Common myeloid progenitor, CD34-positive (primary cell): Measurements from ENCODE around the gene RACGAP1.

ENCODE experiments used
- CTCF ChIA-PET: fragments of 350-600 bp; sonication (Branson Sonifier 250); formaldehyde crosslinking; loops from one replicate; lab custom pipeline; 2021; ENCODE audit warnings: antibody characterized with exemption; lab: Charles Lee
- POLR2A ChIA-PET: fragments of 350-600 bp; sonication (Branson Sonifier 250); formaldehyde crosslinking; loops from one replicate; lab custom pipeline; 2021; ENCODE audit warnings: antibody characterized with exemption; lab: Charles Lee
- DNase-seq, 3 donors: peaks; one replicate each; pipeline versions ENCODE4 v3.0.0 to v3.0.0-alpha.2; 2013
- H3K27ac ChIP-seq, 2 experiments: 1 replicate in 1 of 2; 2 replicates in 1 of 2; pipeline ENCODE4 v1.7.0; 2013; ENCODE audit warnings: inconsistent platforms in 2 of 2, low read length in 2 of 2, mild to moderate bottlenecking in 2 of 2, low read depth in 1 of 2, moderate library complexity in 1 of 2; ENCODE audit not compliant: severe bottlenecking in 2 of 2, insufficient read depth in 1 of 2, poor library complexity in 1 of 2
- H3K27me3 ChIP-seq, 5 experiments: replicated peaks in 2 of 5; 1 replicate in 3 of 5; 2 replicates in 2 of 5; pipeline versions ENCODE4 v1.6.1 to v1.7.0; 2013; ENCODE audit warnings: low read length in 4 of 5, mild to moderate bottlenecking in 2 of 5, moderate library complexity in 2 of 5, inconsistent platforms in 1 of 5; ENCODE audit not compliant: insufficient read depth in 5 of 5, control insufficient read depth in 4 of 5
- H3K36me3 ChIP-seq, 4 experiments: 1 replicate in 2 of 4; 2 replicates in 2 of 4; pipeline versions ENCODE4 v1.6.1 to v1.7.0; 2013; ENCODE audit warnings: low read length in 3 of 4, control low read depth in 1 of 4, mild to moderate bottlenecking in 1 of 4; ENCODE audit not compliant: control insufficient read depth in 4 of 4, insufficient read depth in 4 of 4
- H3K4me1 ChIP-seq, 4 experiments: 1 replicate in 3 of 4; 2 replicates in 1 of 4; pipeline versions ENCODE4 v1.6.1 to v1.7.1; 2013; ENCODE audit warnings: low read length in 3 of 4, mild to moderate bottlenecking in 3 of 4, control low read depth in 1 of 4, inconsistent platforms in 1 of 4, moderate library complexity in 1 of 4; ENCODE audit not compliant: control insufficient read depth in 4 of 4, insufficient read depth in 4 of 4; ENCODE audit errors: control extremely low read depth in 1 of 4
- H3K4me3 ChIP-seq, 7 experiments: 1 replicate in 4 of 7; 2 replicates in 3 of 7; pipeline versions ENCODE4 v1.5.1 to v1.7.0; 2013; ENCODE audit warnings: mild to moderate bottlenecking in 7 of 7, low read length in 6 of 7, moderate library complexity in 6 of 7, inconsistent platforms in 2 of 7, low read depth in 2 of 7, control low read depth in 1 of 7; ENCODE audit not compliant: insufficient read depth in 4 of 7, control insufficient read depth in 1 of 7; ENCODE audit errors: extremely low read depth in 1 of 7
- H3K9me3 ChIP-seq, 5 experiments: 1 replicate in 4 of 5; 2 replicates in 1 of 5; pipeline versions ENCODE4 v1.6.1 to v1.7.1; 2013; ENCODE audit warnings: low read length in 4 of 5, mild to moderate bottlenecking in 2 of 5, inconsistent platforms in 1 of 5, low read depth in 1 of 5, moderate library complexity in 1 of 5; ENCODE audit not compliant: control insufficient read depth in 4 of 5, insufficient read depth in 2 of 5; ENCODE audit errors: control extremely low read depth in 1 of 5
- WGBS: methylation state at CpG from one replicate; pipeline ENCODE4 v1.1.5; 2013; ENCODE audit not compliant: insufficient coverage; 5-methylcytosine and 5-hydroxymethylcytosine counted together

Gene RACGAP1

DNA sequence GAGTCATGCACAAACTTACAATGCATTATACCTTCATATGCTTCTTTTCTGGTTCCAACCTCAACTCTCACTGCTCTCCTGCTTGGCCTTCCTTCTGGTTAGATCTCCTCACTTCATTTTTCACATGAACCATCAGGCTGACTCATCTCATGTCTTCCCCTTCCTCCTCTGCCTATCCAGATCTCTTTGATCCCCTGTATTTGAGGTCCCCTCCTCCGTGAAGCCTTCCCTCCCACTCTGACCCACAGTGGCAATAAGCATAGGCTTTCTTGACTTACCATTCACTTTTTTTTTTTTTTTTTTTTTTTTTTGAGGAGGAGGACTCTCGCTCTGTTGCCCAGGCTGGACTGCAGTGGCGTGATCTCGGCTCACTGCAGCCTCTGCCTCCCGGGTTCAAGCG, 17.4 kb upstream of the RACGAP1 start:
- CTCF ChIA-PET = interaction anchor here (1.0 to 17.7 kb wide), 5 partner anchors 9 to 50 kb away, joined by 3 to 269 read pairs (median 3); partner anchors contain the start of gene ASIC1
- DNase-seq = no peak
- WGBS = 100% methylated on average over 4 of the region's 6 CpGs
- Histone ChIP-seq H3K36me3 (no peaks in the 10 kb centered on the region), H3K9me3 (no peaks in the 10 kb centered on the region), H3K4me1 (peaks cover 0 to 4% (median 1%) of the 10 kb centered on the region in 4 experiments), H3K27ac (no peak overlapping the region), H3K4me3 (no peak overlapping the region), H3K27me3 (peaks cover 0 to 9% (median 0%) of the 10 kb centered on the region in 5 experiments)
- POLR2A ChIA-PET = no interaction called here

DNA sequence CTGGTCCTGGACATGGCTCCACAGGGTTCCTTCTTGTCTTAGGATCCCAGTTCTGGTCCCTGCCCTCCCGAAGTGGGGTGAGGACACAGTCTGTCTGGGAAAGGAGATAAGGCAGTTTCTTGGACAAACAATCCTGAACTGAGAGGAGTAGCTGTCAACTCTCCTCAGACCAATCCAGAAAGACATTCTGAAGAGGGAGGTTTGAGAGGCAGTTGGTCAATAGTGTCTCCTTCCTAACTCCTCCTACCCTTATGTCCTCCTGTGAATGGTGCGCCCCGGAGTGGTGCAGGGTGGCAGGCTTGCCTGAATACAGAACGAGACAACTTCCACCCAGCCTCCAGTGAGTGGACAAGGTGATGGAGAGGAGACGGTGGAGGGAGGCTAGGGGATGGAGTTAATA, 16.7 kb upstream of the RACGAP1 start:
- CTCF ChIA-PET = interaction anchor here (1.1 to 17.7 kb wide), 7 partner anchors 8 to 74 kb away, joined by 3 to 269 read pairs (median 44); partner anchors contain the start of gene ASIC1
- whole genome bisulfite sequencing = 100% methylated on average over 2 of the region's 5 CpGs
- peaks cover 0 to 4% (median under 1%) of the 10 kb centered on the region in 4 experiments for H3K4me1 ChIP-seq
- no peak overlapping the region for H3K27ac ChIP-seq
- POLR2A ChIA-PET = no interaction called here
- peaks cover 0 to 5% (median 0%) of the 10 kb centered on the region in 5 experiments for H3K27me3 ChIP-seq
- H3K4me3 ChIP-seq = no peak overlapping the region
- no peak for DNase-seq
- no peaks in the 10 kb centered on the region for H3K36me3 ChIP-seq
- H3K9me3 ChIP-seq = no peaks in the 10 kb centered on the region

DNA sequence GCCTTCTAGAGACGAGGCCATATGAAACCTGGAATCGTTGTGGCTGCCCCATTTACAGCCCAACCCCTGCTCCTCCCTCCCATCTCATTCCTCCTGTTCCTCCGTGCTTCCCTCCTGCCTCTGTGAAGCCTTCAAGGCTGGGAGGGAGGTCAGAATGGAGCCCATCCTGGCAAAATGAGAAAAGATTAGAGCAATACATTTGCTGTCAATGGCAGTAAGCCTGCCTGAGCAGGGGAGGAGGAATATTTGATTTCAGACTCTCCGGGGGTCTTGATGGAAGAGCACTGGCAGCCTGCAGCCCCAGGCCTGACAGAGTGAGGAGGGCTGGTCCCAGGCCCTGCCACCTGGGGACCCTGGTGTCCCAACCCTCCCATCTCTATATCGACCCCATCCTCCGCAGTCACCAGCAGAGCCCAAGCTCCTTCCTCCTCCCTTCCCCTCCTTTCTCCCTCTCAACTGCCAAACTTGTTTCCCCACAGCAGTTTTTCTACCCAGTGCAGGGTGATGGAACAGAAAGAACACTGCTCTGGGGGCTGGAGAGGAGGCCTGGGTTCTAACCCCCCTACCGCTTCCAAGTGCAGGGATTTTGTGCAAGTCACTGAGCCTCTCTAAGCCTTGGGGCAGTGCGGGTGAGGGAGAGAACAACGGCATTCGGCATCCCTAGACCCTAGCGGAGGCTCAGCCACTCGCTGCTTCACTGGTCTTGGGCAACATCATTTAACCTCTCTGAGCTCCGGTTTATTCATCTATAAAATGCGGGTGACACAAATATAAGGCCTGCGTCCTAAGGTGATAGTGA, 16.0 kb upstream of the RACGAP1 start:
- ChIA-PET POLR2A (no interaction called here), CTCF (interaction anchor here (1.1 to 17.7 kb wide), 6 partner anchors 9 to 73 kb away, joined by 3 to 269 read pairs (median 72); partner anchors contain the start of gene ASIC1)
- 96% methylated on average over 13 of the region's 15 CpGs for WGBS
- peaks cover 0 to 5% (median 0%) of the 10 kb centered on the region in 5 experiments for H3K27me3 ChIP-seq
- H3K36me3 ChIP-seq = no peaks in the 10 kb centered on the region
- peaks cover 0 to 4% (median 0%) of the 10 kb centered on the region in 4 experiments for H3K4me1 ChIP-seq
- H3K9me3 ChIP-seq = no peaks in the 10 kb centered on the region
- no peak overlapping the region for H3K4me3 ChIP-seq
- no peak for DNase-seq
- no peak overlapping the region for H3K27ac ChIP-seq

DNA sequence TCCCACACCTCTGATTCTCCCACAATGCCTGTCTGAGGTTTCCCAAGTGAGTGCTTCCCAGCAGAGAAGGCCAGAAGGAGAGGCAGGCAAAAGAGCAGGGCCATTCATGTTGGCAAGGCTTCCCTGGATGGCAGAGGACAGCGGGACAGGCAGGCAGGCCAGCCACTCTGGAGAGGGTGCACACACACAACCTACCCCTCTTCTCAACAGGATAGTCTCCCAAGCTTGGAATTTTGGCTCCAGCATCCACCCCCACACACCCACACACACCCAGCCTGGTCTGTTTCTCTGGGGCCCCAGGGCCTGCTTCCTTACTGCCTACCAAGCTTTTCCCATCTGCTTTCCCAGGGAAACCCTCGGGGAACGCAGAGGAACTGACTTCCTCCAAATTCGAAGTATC, 15.4 kb upstream of the RACGAP1 start:
- CTCF ChIA-PET = interaction anchor here (1.1 to 17.7 kb wide), 10 partner anchors 10 to 167 kb away, joined by 3 to 269 read pairs (median 14); partner anchors contain the start of genes ASIC1 and RACGAP1
- H3K4me1 ChIP-seq = peaks cover 0 to 4% (median 0%) of the 10 kb centered on the region in 4 experiments
- H3K4me3 ChIP-seq = no peak overlapping the region
- peaks cover 0 to 5% (median 0%) of the 10 kb centered on the region in 5 experiments for H3K27me3 ChIP-seq
- 95% methylated on average over 3 of the region's 4 CpGs for WGBS
- no peak for DNase-seq
- no peak overlapping the region for H3K27ac ChIP-seq
- no peaks in the 10 kb centered on the region for H3K36me3 ChIP-seq
- no peaks in the 10 kb centered on the region for H3K9me3 ChIP-seq
- POLR2A ChIA-PET = no interaction called here

DNA sequence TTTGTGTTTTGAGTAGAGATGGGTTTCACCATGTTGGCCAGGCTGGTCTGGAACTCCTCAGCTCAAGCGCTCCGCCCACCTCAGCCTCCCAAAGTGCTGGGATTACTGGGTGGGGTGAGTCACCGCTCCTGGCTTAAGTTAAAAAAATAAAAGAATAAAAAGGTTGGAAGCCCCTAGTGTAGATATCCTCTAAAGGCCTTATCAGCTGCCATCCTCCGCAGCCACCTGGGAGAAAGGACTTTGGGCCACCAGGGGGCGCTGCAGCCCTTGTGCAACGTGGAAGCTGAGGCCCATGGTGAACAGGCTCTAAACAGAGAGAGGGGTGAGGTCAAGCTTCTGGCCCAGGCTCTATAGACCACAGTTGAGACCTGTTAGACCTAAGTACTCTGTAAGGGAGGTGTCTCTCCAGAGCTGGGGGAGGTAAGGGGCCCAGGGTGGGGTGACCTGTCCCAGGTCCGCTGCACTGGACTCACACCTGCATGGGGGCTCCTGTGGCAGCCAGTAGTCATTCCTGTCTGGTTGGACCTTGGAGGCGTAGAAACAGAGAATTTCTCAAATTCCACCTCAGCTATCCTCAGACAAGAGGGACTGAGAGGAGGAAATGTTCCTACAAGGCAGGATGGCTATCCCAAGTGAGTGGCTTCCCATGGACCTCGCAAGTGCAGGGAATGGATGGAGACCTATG, 14.0 kb upstream of the RACGAP1 start:
- CTCF ChIA-PET = interaction anchor here (0.7 to 17.7 kb wide), 24 partner anchors 8 to 171 kb away, joined by 3 to 269 read pairs (median 6); partner anchors contain the start of genes ASIC1 and RACGAP1
- 40% methylated on average over 5 of the region's 9 CpGs for WGBS
- peaks cover 0 to 5% (median 0%) of the 10 kb centered on the region in 5 experiments for H3K27me3 ChIP-seq
- H3K27ac ChIP-seq = no peak overlapping the region
- POLR2A ChIA-PET = no interaction called here
- H3K4me3 ChIP-seq = no peak overlapping the region
- peak; percentile 80 to 87 (median 82) for DNase-seq
- peaks cover 0 to 7% (median 0%) of the 10 kb centered on the region in 4 experiments for H3K4me1 ChIP-seq
- no peaks in the 10 kb centered on the region for H3K9me3 ChIP-seq
- no peaks in the 10 kb centered on the region for H3K36me3 ChIP-seq

DNA sequence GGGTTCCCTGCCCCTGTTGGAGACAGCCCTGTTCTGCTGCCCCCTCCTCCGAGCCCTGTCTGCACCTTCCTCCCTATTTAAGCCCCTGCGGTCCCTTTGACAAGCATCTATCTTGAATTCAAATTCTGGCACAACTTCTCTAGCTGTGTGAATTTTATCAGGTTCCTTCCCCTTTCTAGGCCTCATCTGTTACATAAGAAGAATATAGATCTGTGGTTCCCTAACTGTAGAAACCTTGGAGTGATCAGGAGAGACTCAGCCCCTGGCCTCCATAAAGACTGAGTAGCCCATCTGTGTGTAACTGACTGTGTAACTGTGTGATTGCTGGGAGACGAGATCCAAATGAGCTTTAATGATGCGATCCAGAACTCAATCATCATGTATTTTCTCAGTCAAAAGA, 13.0 kb upstream of the RACGAP1 start:
- peaks cover 0 to 5% (median 0%) of the 10 kb centered on the region in 5 experiments for H3K27me3 ChIP-seq
- no peak overlapping the region for H3K27ac ChIP-seq
- no peaks in the 10 kb centered on the region for H3K36me3 ChIP-seq
- ChIA-PET CTCF (interaction anchor here (0.6 to 17.7 kb wide), 20 partner anchors 8 to 170 kb away, joined by 3 to 269 read pairs (median 6); partner anchors contain the start of genes ASIC1 and RACGAP1), POLR2A (interaction anchor here (0.9 kb wide), 1 partner anchor 53 kb away, joined by 3 read pairs; no protein-coding TSS in a partner anchor)
- 43% methylated on average over 2 of the region's 4 CpGs for WGBS
- DNase-seq = no peak
- no peak overlapping the region for H3K4me3 ChIP-seq
- peaks cover 0 to 16% (median 5%) of the 10 kb centered on the region in 4 experiments for H3K4me1 ChIP-seq
- H3K9me3 ChIP-seq = no peaks in the 10 kb centered on the region
